Fibroblast of lung (primary cell): ENCODE data around the gene RIPOR1. TPM values are rescaled to one million over a fixed set of nuclear protein-coding genes. Genes with fewer than 3 reads are reported as not detected.

Experiments used
- DNase-seq, 2 donors: peaks; one replicate each; pipeline versions ENCODE4 v3.0.0 to v3.0.0-alpha.2; 2010; ENCODE audit warnings: low read depth in 2 of 2
- H2AFZ ChIP-seq: 2 replicates; pipeline ENCODE4 v1.5.1; 2012; ENCODE audit warnings: low read length, control low read depth, inconsistent platforms
- H3K27ac ChIP-seq: 2 replicates; pipeline ENCODE4 v1.5.1; 2011; ENCODE audit warnings: low read length, control low read depth; ENCODE audit not compliant: insufficient read depth
- H3K27me3 ChIP-seq: 2 replicates; pipeline ENCODE4 v1.5.1; 2011; ENCODE audit warnings: mild to moderate bottlenecking, low read length; ENCODE audit not compliant: control insufficient read depth, insufficient read depth
- H3K36me3 ChIP-seq: 2 replicates; pipeline ENCODE4 v1.5.1; 2011; ENCODE audit warnings: low read length; ENCODE audit not compliant: control insufficient read depth, insufficient read depth
- H3K4me1 ChIP-seq: 2 replicates; pipeline ENCODE4 v1.5.1; 2011; ENCODE audit warnings: low read length; ENCODE audit not compliant: control insufficient read depth, insufficient read depth; ENCODE audit errors: extremely low read depth
- H3K4me2 ChIP-seq: 2 replicates; pipeline ENCODE4 v1.5.1; 2011; ENCODE audit warnings: low read length, control low read depth; ENCODE audit not compliant: insufficient read depth; ENCODE audit errors: extremely low read depth
- H3K4me3 ChIP-seq, 4 experiments: fragments of 200-600 bp in 1 of 4; sonication (generic) in 1 of 4; replicated peaks in 1 of 4; 2 replicates each; pipeline ENCODE4 v1.5.1; 2011 to 2016; ENCODE audit warnings: low read length in 4 of 4, low read depth in 3 of 4, mild to moderate bottlenecking in 3 of 4, control low read depth in 2 of 4, inconsistent platforms in 1 of 4, mixed read lengths in 1 of 4; ENCODE audit not compliant: insufficient read depth in 1 of 4; ENCODE audit errors: control extremely low read depth in 1 of 4
- H3K79me2 ChIP-seq: 2 replicates; pipeline ENCODE4 v1.5.1; 2012; ENCODE audit warnings: mild to moderate bottlenecking, low read length, inconsistent platforms; ENCODE audit not compliant: control insufficient read depth, insufficient read depth
- H3K9ac ChIP-seq: 2 replicates; pipeline ENCODE4 v1.5.1; 2011; ENCODE audit warnings: mild to moderate bottlenecking, low read length, control low read depth; ENCODE audit not compliant: insufficient read depth
- H3K9me3 ChIP-seq: 2 replicates; pipeline ENCODE4 v1.5.1; 2012; ENCODE audit warnings: low read depth, low read length; ENCODE audit not compliant: control insufficient read depth, insufficient read depth
- H4K20me1 ChIP-seq: 2 replicates; pipeline ENCODE4 v1.5.1; 2011; ENCODE audit warnings: low read length; ENCODE audit not compliant: control insufficient read depth, insufficient read depth; ENCODE audit errors: extremely low read depth
- CTCF ChIP-seq, 2 donors: IDR thresholded peaks in 1 of 2; conservative IDR thresholded peaks in 1 of 2; 1 replicate in 1 of 2; 2 replicates in 1 of 2; pipeline ENCODE4 v1.5.1; 2011 to 2012; ENCODE audit warnings: low read length in 2 of 2, control low read depth in 1 of 2, inconsistent platforms in 1 of 2, low read depth in 1 of 2, mild to moderate bottlenecking in 1 of 2
- EZH2 ChIP-seq: IDR thresholded peaks from 2 replicates; pipeline ENCODE4 v1.5.1; 2012; ENCODE audit warnings: low read length, control low read depth, mild to moderate bottlenecking; ENCODE audit errors: missing control alignments
- polyA plus RNA-seq, 2 donors: library from polyadenylated mRNA; depleted of rRNA in 1 of 2; stranded (reverse) in 1 of 2; unstranded in 1 of 2; fragments of >200 nt; gene quantifications; 2 replicates each; pipeline ENCODE4 v1.2.1, GENCODE V29; 2011 to 2012; ENCODE audit warnings: missing spikeins in 1 of 2
- total RNA-seq: library from RNA; depleted of rRNA; stranded (reverse); fragments of >200 nt; gene quantifications from 2 replicates; pipeline ENCODE4 v1.2.1, GENCODE V29; 2014

Gene RIPOR1
- total and polyA plus RNA-seq, 2 donors (not counting 1 experiment from before 2014, with no cell fraction given) = 13.7 to 26.6 TPM

GRCh38 chr16:67561501-67561823 lies 32.8 kb downstream of the RIPOR1 start:
- H3K79me2 ChIP-seq = peaks cover 34% of the 10 kb centered on the region
- no peak for DNase-seq
- H3K9ac ChIP-seq = peak overlapping the region; percentile 58
- no peaks in the 10 kb centered on the region for H3K27me3 ChIP-seq
- peak overlapping the region; percentile 92 for H3K4me2 ChIP-seq
- peaks cover 8% of the 10 kb centered on the region for H3K4me1 ChIP-seq
- peak overlapping the region; percentile 76 for H2AFZ ChIP-seq
- H3K4me3 ChIP-seq = peak overlapping the region; percentile 68 to 76 (median 72)
- TF ChIP-seq EZH2 (no peak), CTCF (conservative IDR thresholded peaks at IDR 0.05 in 1 of 2, IDR thresholded peaks at IDR 0.05 in 1 of 2; ENCODE audit: low read depth in 1 of 2, low read length in 2 of 2) (no peak)
- no peaks in the 10 kb centered on the region for H3K36me3 ChIP-seq
- peak overlapping the region; percentile 81 for H3K27ac ChIP-seq
- no peaks in the 10 kb centered on the region for H3K9me3 ChIP-seq
- no peaks in the 10 kb centered on the region for H4K20me1 ChIP-seq

- peak; percentile 95 to 96 for DNase-seq
- no peak for TF ChIP-seq CTCF (conservative IDR thresholded peaks at IDR 0.05 in 1 of 2, IDR thresholded peaks at IDR 0.05 in 1 of 2; ENCODE audit: low read depth in 1 of 2, low read length in 2 of 2)
- Histone ChIP-seq H3K27me3 (no peaks in the 10 kb centered on the region), H3K27ac (peak overlapping the region; percentile 81), H3K9ac (peak overlapping the region; percentile 90), H4K20me1 (no peaks in the 10 kb centered on the region), H3K36me3 (no peaks in the 10 kb centered on the region), H3K79me2 (peaks cover 40% of the 10 kb centered on the region), H3K4me3 (peak overlapping the region; percentile 68 to 76 (median 72)), H2AFZ (peak overlapping the region; percentile 76), H3K9me3 (no peaks in the 10 kb centered on the region), H3K4me2 (peak overlapping the region; percentile 92), H3K4me1 (peaks cover 8% of the 10 kb centered on the region)
These were observed 33.3 kb downstream of the RIPOR1 start for GRCh38 chr16:67561824-67562525.

- peak within 1 kb of the TSS; percentile 70 to 96 (median 85) for H3K4me3 ChIP-seq
- DNase-seq = peak; percentile 71 to 82
- H3K27me3 ChIP-seq = no peaks in the 10 kb centered on the region
- H2AFZ ChIP-seq = peak within 1 kb of the TSS; percentile 76
- TF ChIP-seq CTCF (conservative IDR thresholded peaks at IDR 0.05 in 1 of 2, IDR thresholded peaks at IDR 0.05 in 1 of 2; ENCODE audit: low read depth in 1 of 2, low read length in 2 of 2) (peak; percentile 16 to 37), EZH2 (no peak)
- peak within 1 kb of the TSS; percentile 92 for H3K4me2 ChIP-seq
- H3K9me3 ChIP-seq = no peaks in the 10 kb centered on the region
- peak within 1 kb of the TSS; percentile 99 for H3K9ac ChIP-seq
- no peaks in the 10 kb centered on the region for H4K20me1 ChIP-seq
- H3K4me1 ChIP-seq = peaks cover 8% of the 10 kb centered on the region
- no peaks in the 10 kb centered on the region for H3K36me3 ChIP-seq
- peak within 1 kb of the TSS; percentile 97 for H3K27ac ChIP-seq
- peaks cover 45% of the 10 kb centered on the region for H3K79me2 ChIP-seq
These were observed 33.9 kb downstream of the RIPOR1 start, which contains the start of gene CTCF for GRCh38 chr16:67562526-67562917. Gene CTCF, plus strand, starts transcription at chr16:67562526. Its CDS starts 48,307 bp downstream, at chr16:67610833.
